Hypothalamus (tissue), 51 donors: ENCODE data around the gene EML1.
"Not testable (repeated sequence)": the region's sequence is repeated elsewhere in the genome, so short reads cannot be mapped to it uniquely, and the experiment has no call there.

Experiments used
- DNase-seq, 51 donors: peaks; one replicate each; lab custom pipeline; 2025; lab: John Stamatoyannopoulos, UW

The EML1 gene

DNA sequence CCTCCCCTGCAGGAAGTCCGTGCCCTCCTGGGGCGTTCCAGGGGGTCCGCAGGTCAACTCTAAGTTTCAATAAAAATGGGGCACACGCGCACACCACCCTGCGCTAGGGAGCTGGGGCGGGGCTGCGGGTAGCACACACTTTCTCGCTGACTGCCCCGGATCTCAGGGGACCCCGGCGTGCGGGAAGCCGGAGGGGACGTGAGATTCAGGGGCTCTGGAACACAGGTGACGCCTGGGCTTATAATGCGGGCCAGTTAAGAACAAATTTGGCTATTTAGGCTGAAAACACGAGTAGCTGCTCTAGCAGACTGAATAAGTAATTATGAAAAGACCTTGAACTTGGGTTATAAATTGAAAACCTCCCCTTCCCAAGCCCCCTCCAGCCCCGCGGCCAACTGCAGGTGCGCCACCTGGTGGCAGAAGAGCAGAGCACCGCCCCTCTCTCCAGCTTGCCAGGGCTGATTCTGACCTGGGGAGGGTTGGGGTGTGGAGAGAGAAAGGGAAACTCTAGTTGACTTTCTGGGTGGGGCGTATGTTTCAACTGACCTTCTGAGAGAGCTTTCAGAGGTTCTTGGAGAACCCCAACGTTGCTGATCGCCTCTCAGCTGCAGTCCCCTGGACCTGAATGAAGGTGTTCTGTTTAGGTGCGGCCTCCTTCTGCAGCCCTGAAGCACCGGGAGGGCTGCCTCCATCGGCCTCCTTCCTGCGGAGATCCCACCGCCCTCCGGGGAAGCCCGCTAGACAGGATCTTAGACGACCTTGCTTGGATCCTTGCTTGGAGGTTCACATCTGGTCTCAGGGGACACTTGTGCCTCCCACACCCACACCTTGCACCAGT is 153.7 kb downstream of the EML1 start:
- peak in 8 of 51 donors; percentile 2 to 42 (median 8) for DNase-seq

DNA sequence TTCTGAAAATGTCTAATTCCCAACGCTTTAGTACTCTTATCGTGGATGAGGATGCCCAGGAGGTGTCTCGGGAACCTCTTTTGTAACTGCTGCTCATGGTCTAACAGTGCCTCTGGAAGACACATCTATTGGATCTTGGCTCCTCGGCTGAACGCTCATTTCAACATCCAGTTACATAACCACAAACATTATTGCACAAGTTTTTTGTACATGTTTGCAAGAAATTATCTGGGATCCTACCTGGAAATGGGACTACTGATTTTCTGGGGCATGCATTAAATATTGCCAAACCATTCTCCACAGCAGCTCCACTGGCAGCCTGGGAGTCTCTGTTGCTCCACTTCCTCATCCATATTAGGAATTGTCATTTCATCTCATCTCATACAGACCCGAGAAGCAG is 154.5 kb downstream of the EML1 start:
- no peak for DNase-seq

DNA sequence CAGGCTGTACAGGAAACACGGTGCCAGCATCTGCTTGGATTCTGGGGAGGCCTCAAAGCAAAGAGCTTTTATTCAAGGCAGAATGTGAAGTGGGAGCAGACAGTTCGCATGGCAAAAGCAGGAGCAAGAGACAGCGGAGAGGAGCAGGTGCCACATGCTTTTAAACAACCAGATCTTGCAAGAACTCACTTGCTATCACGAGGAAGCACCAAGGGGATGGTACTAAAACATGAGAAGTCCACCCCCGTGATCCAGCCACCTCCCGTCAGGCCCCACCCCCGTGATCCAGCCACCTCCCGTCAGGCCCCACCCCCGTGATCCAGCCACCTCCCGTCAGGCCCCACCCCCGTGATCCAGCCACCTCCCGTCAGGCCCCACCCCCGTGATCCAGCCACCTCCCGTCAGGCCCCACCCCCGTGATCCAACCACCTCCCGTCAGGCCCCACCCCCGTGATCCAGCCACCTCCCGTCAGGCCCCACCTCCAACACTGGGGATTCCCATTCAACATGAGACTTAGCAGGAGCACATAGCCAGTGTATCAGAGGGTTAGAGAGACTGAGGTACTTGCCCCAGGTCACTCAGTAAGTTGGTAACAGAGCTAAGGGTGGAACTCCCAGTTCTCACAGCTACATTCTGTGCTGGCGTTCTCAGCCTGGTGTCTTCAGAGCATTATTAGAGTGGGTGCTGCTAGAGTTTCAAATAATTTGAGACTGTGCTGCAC is 156.0 kb downstream of the EML1 start:
- DNase-seq, result not testable (repeated sequence)

DNA sequence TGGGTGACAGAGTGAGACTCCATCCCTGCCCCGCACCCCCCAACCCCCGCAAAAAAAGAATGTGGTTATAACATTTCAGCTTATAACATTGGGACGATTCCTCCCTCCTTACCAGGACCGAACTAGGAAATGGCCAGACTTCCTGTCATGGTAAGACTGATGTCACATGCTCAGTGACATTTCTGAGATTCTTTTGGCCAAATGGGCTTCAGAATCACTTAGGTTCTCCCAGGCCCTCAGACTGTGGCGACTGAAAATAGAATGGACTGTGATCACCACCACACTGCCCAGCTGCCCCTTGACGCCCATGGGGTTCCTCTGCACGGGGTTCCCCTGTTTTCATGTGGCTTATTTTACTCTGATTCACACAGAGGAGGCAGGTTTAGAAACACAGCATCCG is 157.0 kb downstream of the EML1 start:
- DNase-seq, result no peak

DNA sequence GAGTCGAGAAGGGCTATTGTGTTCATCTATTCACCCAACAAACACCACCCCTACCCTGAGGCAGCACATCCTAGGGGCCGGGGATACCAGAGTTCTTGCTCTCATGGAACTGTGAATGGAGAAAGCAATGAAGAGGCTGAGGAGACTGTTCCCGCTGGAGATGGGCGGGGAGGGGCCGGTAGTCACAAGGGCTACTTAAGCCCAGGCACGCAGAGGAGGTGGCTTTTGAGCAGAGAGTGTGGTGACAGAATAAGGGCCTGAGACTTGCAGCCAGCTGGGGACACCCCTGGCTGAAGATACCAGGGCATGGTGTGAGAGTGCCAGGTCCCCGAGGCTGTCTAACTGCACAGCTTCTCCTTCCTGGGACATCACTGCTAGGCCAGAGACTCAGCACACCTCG is 157.9 kb downstream of the EML1 start:
- no peak for DNase-seq

DNA sequence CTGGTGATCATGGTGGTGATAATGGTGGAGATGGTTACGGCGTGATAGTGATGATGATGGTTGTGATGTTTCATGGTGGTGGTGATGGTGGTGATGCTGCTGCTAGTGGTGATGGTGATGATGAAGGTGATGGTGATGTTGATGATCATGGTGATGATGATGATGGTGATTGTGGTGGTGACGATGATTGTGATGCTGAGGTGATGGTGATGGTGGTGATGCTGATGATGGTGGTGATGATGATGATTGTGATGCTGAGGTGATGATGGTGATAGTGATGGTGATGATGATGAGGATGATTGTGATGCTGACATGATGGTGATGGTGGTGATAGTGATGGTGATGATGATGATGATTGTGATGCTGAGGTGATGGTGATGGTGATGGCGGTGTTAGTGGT is 158.8 kb downstream of the EML1 start:
- no peak for DNase-seq

DNA sequence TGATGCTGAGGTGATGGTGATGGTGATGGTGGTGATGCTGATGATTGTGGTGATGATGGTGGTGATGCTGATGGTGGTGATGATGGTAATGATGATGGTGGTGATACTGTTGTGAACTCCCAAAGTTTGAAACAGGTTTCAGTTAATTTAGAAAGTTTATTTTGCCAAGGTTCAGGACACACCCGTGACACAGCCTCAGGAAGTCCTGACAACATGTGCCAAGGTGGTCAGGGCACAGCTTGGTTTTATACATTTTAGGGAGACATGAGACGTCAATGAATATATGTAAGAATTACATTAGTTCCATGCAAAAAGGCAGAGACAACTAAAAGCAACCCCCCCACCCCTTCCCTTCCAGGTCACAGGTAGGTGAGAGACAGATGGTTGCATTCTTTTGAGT is 159.2 kb downstream of the EML1 start:
- DNase-seq, result no peak

DNA sequence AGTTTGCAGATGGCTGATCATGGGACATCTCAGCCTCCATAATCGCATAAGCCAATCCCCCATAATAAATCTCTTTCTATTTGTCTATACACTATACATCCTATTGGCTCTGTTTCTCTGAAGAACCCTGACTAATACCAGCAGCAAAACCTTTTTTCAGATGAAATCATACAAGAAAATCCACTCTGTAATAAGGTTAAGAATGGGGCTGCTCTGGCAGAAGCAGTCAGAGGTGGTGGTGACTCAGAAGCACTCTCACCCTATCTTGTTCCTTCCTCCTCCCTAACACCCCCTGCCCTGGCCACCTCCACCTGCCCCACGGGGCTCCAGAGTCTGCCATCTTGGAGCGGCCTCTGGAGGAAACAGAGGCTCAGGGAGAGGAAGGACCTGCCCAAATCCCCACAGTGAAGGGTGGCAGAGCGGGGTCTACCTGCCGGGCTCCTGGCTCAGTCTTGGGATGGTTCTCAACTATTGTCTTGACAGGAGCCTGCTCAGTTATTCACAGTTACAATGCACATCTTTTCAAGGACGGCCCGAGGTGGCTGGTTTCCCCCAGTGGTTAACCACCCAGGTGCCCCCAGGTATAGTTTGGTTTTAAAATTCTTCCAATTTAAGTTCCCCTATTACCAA is 162.7 kb downstream of the EML1 start:
- no peak for DNase-seq

DNA sequence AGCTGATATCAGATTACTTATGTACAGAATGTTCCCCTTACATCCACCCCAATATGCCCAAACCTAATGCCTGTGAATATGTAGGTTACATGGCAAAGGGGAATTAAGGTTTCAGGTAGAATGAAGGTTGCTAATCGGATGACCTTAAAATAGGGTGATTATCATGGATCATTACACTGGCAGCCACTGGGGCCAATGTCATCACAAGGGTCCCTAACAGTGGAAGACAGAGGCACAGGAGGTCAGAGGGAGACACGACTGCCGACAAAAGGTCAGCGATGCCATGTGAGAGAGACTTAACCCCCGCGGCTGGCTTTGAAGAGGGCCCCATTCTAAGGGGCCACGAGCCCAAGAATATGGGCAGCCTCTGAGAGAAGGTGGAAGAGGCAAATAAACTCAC is 165.2 kb downstream of the EML1 start:
- DNase-seq, result no peak

DNA sequence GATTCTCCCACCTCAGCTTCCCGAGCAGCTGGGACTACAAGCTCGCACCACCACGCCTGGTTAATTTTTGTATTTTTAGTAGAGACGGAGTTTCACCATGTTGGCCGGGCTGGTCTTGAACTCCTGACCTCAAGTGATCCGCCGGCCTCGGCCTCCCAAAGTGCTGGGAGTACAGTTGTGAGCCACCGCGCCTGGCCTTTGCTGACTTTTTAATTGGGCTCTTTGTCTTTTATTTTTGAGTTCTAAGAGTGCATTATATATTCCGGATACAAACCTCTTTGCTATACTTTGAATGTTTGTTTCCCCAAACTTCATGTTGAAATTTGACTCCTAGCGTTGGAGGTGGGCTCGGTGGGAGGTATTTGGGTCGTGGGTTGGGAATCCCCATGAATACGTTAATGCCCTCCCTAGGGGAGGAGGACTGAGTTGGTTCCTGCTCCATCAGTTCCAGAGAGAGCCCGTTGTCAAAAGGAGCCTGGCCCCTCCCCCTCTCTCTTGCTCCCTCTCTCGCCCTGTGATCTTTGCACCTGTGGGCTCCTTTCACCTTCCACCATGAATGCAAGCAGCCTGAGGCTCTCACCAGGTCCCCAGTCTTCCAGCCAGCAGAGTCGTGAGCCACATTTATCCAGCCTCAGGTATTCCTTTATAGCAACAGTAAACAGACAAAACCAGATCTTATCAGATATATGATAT is 168.8 kb downstream of the EML1 start:
- DNase-seq, result no peak

DNA sequence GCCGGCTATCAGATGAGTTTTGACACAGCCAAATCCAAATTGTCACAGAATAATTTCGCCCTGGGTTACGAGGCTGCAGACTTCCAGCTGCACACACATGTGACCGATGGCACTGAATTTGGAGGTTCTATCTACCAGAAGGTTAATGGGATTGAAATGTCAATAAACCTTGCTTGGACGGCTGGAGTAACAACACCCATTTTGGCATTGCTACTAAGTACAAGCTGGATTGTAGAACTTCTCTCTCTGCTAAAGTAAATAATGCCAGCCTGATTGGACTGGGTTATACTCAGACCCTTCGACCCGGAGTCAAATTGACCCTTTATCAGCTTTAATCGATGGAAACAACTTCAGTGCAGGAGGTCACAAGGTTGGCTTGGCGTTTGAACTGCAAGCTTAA is 171.8 kb downstream of the EML1 start:
- no peak for DNase-seq

DNA sequence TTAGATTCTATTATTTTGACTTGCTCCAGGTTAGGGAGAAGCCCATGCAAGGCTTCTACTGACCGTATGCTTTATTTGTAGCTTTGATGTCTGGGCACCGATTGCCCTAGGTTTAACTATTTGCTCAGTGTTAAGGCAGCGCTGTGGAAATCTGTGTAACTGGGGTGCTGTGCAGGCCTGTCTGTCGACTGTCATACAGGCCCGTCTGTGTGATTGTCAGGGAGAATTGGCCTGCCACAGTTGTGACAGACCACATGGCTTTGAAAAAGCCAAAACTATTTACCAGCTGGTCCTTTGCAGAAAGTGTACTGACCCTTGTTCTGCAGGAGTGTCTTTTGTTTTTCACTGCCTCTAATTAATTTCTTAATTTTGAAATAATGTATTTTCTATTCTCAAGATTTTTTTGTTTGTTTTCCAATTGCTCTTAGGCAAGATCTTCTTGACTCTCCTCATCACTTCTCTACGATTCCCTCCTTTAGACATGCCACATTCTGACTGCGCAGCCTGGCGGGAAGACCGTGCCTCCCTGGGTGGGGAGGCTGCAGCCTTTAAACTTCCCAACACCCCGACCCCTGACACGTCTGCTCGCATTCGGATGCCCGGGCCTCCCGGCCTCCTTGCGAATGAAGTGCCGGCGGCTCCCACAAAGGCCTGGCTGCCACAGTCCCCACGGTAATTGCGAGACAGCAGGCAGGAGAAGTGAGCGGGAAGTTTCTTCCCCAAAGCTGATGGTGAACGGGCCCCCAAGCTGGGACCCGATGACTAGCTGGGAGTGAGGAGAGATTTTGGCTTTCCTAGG is 173.0 kb downstream of the EML1 start:
- no peak for DNase-seq

DNA sequence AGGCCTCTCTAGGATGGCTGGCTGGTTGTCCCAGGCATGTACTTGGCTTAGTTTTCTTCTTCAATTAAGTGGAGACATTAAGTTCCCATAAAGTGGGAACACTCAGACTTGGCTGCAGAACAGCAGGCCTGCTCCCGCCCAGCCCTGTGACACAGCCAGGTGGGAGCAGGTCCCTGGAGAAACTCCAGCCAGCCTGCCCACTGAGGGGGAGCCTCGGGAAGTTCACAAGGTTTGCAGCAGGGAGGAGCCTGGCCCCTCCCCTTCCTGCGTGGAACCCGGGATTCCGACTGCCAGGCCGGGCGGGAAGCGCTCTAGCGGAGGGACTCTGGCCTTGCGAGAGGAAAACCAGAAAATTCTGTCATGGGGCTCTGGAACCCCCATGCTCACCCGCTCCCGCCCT is 173.7 kb downstream of the EML1 start:
- DNase-seq, result no peak

DNA sequence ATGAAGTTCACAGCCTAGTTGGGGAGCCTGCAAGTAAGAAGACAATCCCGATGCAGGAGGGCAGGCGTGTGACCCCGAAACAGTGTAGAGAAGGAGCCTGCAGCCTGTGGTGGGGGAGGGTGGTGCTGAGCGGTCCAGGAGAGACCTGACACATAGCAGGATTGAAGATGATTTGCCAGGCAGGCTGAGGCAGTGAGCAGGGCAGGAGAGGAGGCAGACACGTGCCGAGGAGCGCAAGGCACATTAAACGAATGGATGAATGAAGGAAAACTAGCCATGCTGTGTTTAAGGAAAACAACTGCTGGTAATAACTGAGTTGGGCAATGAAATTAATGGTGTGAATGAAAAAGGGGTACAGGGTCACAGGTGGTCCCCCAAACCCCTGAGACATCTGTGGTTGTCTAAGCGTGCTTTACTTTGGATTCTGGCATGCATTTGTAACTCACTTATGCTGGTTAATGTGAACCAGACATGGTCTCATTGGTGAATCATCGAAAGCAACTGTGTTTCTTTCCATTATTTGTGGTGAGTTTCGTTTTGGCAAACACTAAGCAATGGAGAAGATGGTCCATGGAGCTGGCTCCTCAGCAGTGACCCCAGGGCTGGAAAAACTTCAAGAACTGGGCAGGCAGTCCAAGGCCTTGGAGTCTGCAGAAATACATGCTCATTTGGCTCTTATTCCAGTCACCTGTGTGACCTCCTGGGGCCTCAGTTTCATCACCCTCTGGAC is 175.1 kb downstream of the EML1 start:
- no peak for DNase-seq

DNA sequence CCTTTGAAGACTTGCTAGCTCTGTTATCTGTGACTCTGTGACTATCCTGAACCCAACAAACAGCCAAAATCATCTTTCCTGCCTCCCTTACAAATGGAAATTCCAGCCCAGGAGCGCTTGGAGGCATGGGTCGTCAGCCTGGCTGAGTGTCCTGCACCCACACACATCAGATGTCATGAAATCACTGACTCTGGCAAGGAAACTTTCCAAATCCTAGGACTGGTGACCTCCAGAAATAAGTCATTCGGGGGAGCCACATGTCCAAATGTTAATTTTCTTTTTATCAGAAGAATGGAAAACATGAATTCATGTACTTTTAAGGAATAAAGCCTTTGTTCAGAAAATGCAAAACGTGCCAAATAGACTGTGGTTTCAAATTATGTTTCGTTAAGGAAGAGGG is 175.7 kb downstream of the EML1 start:
- no peak for DNase-seq

DNA sequence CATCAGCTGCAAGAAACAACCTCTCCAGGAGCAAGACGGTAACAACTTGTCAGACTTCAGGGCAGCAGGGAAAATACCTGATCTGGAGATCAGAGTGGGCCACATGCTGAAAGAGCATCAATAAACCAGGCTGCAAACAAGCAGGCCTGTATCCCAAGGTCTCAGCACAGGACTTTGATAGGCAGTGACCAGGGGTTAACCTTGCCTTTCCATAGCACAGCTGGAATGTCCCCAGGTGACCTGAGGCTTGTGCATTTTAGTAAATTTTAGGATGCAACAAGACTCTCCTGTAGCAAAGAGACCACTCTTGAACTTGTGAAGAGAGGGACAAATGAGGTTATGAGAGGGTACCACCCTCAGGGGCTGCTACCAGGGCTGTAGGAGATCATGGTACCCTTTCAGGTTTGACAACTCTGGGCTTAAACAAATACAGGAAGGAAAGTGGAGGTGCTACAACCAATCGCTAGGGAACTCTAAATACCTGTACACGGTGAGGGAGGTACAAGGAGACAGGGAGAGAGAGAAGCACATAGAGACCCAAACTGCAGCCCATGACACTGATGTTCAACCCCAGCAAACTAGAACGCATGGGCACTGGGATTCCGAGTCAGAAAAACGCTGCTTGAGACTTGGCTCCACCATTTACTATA is 176.6 kb downstream of the EML1 start:
- DNase-seq, result no peak

DNA sequence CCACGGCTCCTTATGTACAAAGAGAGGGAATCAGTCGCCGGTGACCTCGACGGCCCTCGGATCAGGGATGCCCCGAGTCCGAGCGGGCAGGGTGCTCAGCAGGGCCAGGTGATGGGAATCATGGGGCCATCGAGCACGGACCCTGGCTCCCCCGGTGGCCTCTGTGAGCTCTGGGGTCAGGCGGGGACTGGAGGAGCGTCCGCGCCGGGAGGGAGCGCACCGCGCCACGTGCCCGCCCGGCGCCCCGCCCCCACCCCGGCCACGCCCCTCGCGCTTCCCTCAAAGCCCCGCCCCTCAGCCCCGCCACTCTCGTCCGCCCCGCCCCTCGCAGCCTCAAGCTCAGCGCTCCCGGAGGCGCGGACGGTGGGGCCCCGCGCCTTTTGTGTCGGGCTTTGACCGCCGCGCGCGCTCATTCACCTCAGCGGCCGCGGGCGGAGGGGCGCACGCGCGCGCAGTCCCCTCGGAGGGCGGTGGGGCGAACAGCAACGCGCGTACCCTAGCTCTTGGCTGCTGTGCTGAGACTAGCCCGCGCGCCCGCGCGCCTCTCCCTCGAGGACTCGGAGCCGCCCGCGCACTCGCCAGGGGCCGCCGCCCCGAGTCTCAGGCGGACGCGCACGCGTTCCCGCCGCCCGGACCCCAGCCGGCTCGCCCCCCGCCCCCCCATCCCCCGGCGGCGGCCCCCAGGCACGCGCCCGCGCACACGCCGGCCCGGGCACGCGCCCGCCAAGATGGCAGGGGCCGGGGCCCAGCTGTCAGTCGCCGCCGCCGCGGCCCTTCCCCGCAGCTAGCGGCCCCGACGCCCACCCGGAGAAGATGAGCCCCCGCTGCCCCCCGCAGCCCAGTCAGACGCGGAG is 178.1 kb downstream of the EML1 start:
- peak in 47 of 51 donors; percentile 22 to 88 (median 71) for DNase-seq
